Measurements from ENCODE around the gene LDLRAD1. TPM values are rescaled to one million over a fixed set of nuclear protein-coding genes. Genes with fewer than 3 reads are reported as not detected.

Gene LDLRAD1
- polyA plus RNA-seq, 3 donors = 0.07 TPM; not detected in 2

DNA sequence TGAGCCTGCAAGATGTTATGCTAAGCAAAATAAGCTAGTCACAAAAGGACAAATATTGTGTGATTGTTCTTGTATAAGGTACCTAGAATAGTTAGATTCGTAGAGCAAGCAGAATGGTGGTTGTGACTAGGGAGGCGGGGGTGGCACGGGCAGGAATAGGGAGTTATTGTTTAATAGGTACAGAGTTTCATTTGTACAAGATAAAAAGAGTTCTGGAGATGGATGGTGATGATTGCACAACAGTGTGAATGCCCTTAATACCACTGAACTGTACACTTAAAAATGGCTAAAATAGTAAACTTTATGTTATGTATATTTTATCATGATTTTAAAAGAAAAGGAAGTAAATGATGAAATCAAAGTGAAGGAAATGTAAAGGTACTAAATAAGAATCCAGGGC, 51.2 kb downstream of the LDLRAD1 start:
- DNase-seq (ENCODE audit: extremely low read depth in 1 of 11, low read depth in 9 of 11, low spot score in 4 of 11) = no peak

DNA sequence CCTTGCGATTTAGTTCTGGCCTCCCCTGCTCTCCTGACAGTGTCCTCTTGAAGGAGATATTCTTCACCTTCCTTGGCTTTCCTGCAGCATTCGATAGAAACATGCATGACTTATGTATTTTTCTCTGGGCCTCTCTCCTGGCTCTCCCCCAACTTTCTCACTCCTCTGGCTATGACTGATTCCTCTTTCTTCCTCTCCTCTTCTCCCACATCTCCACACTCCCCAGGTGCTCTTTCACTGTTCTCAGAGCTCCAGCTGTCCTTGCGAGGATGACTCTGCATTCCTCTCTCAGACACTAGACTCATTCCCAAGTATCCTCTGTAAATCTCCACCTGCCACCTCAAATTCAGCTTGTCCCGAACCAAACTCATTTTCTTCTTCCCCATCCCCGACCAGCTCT, 53.9 kb downstream of the LDLRAD1 start:
- no peak for DNase-seq (ENCODE audit: extremely low read depth in 1 of 11, low read depth in 9 of 11, low spot score in 4 of 11)

DNA sequence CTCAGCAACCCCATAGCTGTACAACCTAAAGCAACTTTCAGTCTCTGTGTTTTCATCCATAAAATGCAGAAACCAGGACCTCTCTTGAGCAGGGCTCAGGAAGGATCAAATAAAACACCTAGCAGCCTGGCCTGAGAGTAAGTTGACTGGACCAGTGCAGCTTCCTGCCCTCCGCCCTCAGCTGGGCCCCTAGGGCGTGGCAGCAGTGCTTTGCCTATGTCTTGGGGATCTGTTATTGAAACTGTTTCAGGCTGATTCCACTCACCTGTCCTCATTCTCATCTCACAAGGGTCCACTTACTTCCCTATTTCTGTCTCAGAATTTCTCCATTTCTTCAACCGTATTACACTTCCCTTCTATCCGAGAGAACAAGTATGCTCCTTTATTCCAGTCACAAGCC, 54.5 kb downstream of the LDLRAD1 start:
- DNase-seq (ENCODE audit: extremely low read depth in 1 of 11, low read depth in 9 of 11, low spot score in 4 of 11) = no peak

DNA sequence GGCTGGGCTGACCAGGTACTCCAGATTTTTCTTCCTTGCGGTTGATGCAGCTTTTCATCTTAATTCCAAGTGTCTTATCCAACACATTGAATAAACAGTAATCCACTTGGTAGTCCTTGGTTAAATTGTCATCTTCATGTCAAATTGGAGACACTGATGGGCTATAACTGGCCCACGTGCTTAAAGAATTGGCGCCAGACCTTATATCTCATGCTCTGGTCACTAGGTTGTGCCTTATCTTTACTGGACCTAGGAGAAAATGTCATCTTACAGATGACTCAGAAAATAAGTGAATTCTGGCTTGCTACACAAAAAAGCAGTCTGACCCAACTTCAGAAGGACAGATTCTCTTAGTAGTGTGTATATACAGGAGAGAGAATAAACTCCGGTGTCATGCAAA, 55.6 kb downstream of the LDLRAD1 start:
- DNase-seq (ENCODE audit: extremely low read depth in 1 of 11, low read depth in 9 of 11, low spot score in 4 of 11) = no peak

DNA sequence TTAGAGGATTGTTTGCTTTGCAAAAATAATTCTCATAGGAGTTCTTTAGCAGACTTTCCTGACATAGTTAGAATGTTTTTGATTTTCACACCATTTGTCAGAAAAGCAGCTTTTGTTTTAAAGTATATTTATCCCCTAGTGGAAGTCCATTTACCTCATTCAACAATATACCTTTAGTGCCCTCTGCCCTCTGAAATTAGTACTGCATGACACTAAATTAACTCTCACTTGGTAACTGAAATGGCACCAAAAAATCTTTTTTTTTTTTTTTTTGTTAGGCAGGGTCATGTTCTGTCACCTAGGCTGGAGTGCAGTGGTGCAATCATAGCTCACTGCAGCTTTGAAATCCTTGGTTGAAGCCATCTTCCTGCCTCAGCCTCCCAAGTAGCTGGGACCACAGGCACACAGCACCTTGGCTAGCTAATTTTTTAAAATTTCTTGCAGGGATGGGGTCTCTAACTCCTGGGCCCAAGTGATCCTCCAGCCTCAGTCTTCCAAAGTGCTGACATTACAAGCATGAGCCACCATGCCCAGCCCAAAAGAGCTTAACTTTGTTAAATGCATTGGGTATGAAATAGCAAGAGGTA, 58.2 kb downstream of the LDLRAD1 start:
- DNase-seq (ENCODE audit: extremely low read depth in 1 of 11, low read depth in 9 of 11, low spot score in 4 of 11) = no peak

Other genes with a start within 250 kb of the LDLRAD1 start
- gene NDC1, start 179.9 kb downstream of the LDLRAD1 start, polyA plus RNA-seq (ENCODE audit: insufficient read length in 3 of 3) = 10 to 100 TPM; 26.8 to 33.6 (median 28.7) TPM
- gene YIPF1, start 128.4 kb downstream of the LDLRAD1 start, polyA plus RNA-seq (ENCODE audit: insufficient read length in 3 of 3) = 10 to 100 TPM; 31.5 to 33.4 (median 32.8) TPM
- gene DIO1, start 124.0 kb downstream of the LDLRAD1 start, polyA plus RNA-seq (ENCODE audit: insufficient read length in 3 of 3) = 1 to 10 TPM; 5.1 to 6.4 (median 5.8) TPM
- gene IFT25, start 72.5 kb downstream of the LDLRAD1 start, polyA plus RNA-seq (ENCODE audit: insufficient read length in 3 of 3) = 10 to 100 TPM; 44.7 to 56.1 (median 53.2) TPM
- gene LRRC42, start 71.8 kb downstream of the LDLRAD1 start, polyA plus RNA-seq (ENCODE audit: insufficient read length in 3 of 3) = 10 to 100 TPM; 38.2 to 46.2 (median 44.7) TPM
- gene TMEM59, start 35.0 kb upstream of the LDLRAD1 start, polyA plus RNA-seq (ENCODE audit: insufficient read length in 3 of 3) = 100 to 1,000 TPM; 307 to 370 (median 331) TPM
- 1 to 10 TPM; 7.7 to 9.2 (median 8.5) TPM for gene TCEANC2, start 35.4 kb upstream of the LDLRAD1 start, polyA plus RNA-seq (ENCODE audit: insufficient read length in 3 of 3)
- under 1 TPM; 0.04 to 0.14 (median 0.12) TPM for gene CDCP2, start 134.8 kb upstream of the LDLRAD1 start, polyA plus RNA-seq (ENCODE audit: insufficient read length in 3 of 3)
- 10 to 100 TPM in 1 of 3 donors, 1 to 10 TPM in 2; 6.5 to 10.5 (median 6.6) TPM for gene CYB5RL, start 181.8 kb upstream of the LDLRAD1 start, polyA plus RNA-seq (ENCODE audit: insufficient read length in 3 of 3)
- gene MRPL37, start 182.0 kb upstream of the LDLRAD1 start, polyA plus RNA-seq (ENCODE audit: insufficient read length in 3 of 3) = 10 to 100 TPM; 76.9 to 86.6 (median 80.3) TPM